ENCODE measurements around the gene CDC42BPB. TPM values are rescaled to one million over a fixed set of nuclear protein-coding genes. Genes with fewer than 3 reads are reported as not detected.

The CDC42BPB gene
- total RNA-seq, 2 experiments from 2014 or later, result 6.6 to 7.6 TPM

- POLR2A ChIA-PET, result no interaction called here
- H3K4me1 ChIP-seq (ENCODE audit: insufficient read depth, low read length), result peaks cover 17% of the 10 kb centered on the region
- no peak overlapping the region for H3K27ac ChIP-seq (ENCODE audit: low read depth in 1 of 2, low read length in 2 of 2)
- peaks cover 0 to 9% of the 10 kb centered on the region in 2 experiments for H3K9me3 ChIP-seq (ENCODE audit: control insufficient read depth in 1 of 2, insufficient read depth in 1 of 2, low read length in 2 of 2)
- ATAC-seq (ENCODE audit: poor library complexity) (no peak), DNase-seq (no peak)
- TF ChIP-seq CTCF (IDR thresholded peaks at IDR 0.05), result peak; percentile 29
- intact Hi-C loops (cut with DNase I, micrococcal nuclease), result loop anchor here (1.0 to 2.0 kb wide), 3 partner anchors 17 to 399 kb away; no protein-coding TSS in a partner anchor
- no peak overlapping the region for H3K4me3 Mint-ChIP-seq
- H3K27me3 ChIP-seq (ENCODE audit: control insufficient read depth in 1 of 2, insufficient read depth in 2 of 2, low read length in 2 of 2), result peaks cover 0 to 4% of the 10 kb centered on the region in 2 experiments
- CTCF ChIA-PET, result interaction anchor here (2.6 kb wide), 1 partner anchor 13 kb away, joined by 8 read pairs; no protein-coding TSS in a partner anchor
- no peaks in the 10 kb centered on the region for H3K36me3 Mint-ChIP-seq (ENCODE audit: low read depth)
- peak overlapping the region; percentile 46 for H3K4me3 ChIP-seq (ENCODE audit: low read length)
- no peaks in the 10 kb centered on the region for H3K9me3 Mint-ChIP-seq
- H3K27ac Mint-ChIP-seq, result no peak overlapping the region
- no peaks in the 10 kb centered on the region for H3K4me1 Mint-ChIP-seq (ENCODE audit: low read depth)
- peaks cover 15% of the 10 kb centered on the region for H3K27me3 Mint-ChIP-seq
- no peaks in the 10 kb centered on the region for H3K36me3 ChIP-seq (ENCODE audit: insufficient read depth, low read length)
Measured at GRCh38 chr14:103091883-103092222, 34.5 kb upstream of the CDC42BPB start.

GRCh38 chr14:103091041-103091882 lies 33.9 kb upstream of the CDC42BPB start:
- Histone ChIP-seq H3K9me3 (ENCODE audit: control insufficient read depth in 1 of 2, insufficient read depth in 1 of 2, low read length in 2 of 2) (peaks cover 0 to 9% of the 10 kb centered on the region in 2 experiments), H3K27ac (ENCODE audit: low read depth in 1 of 2, low read length in 2 of 2) (no peak overlapping the region), H3K36me3 (ENCODE audit: insufficient read depth, low read length) (no peaks in the 10 kb centered on the region), H3K4me3 (ENCODE audit: low read length) (peak overlapping the region; percentile 46), H3K4me1 (ENCODE audit: insufficient read depth, low read length) (peaks cover 17% of the 10 kb centered on the region), H3K27me3 (ENCODE audit: control insufficient read depth in 1 of 2, insufficient read depth in 2 of 2, low read length in 2 of 2) (peaks cover 0 to 9% of the 10 kb centered on the region in 2 experiments)
- Mint-ChIP-seq H3K4me1 (ENCODE audit: low read depth) (no peaks in the 10 kb centered on the region), H3K4me3 (peak overlapping the region; percentile 11), H3K27me3 (peaks cover 15% of the 10 kb centered on the region), H3K9me3 (no peaks in the 10 kb centered on the region), H3K36me3 (ENCODE audit: low read depth) (no peaks in the 10 kb centered on the region), H3K27ac (no peak overlapping the region)
- POLR2A ChIA-PET, result no interaction called here
- TF ChIP-seq CTCF (IDR thresholded peaks at IDR 0.05), result peak; percentile 71
- ATAC-seq (ENCODE audit: poor library complexity) (peak; percentile 95), DNase-seq (peak; percentile 57 to 89 (median 72))
- CTCF ChIA-PET, result interaction anchor here (2.6 kb wide), 1 partner anchor 14 kb away, joined by 8 read pairs; no protein-coding TSS in a partner anchor
- intact Hi-C loops (cut with DNase I, micrococcal nuclease), result loop anchor here (1.0 to 2.0 kb wide), 3 partner anchors 16 to 398 kb away; no protein-coding TSS in a partner anchor

- peaks cover 16% of the 10 kb centered on the region for H3K27me3 Mint-ChIP-seq
- intact Hi-C loops (cut with DNase I, micrococcal nuclease), result loop anchor here (1.0 to 2.0 kb wide), 3 partner anchors 15 to 398 kb away; no protein-coding TSS in a partner anchor
- no peak overlapping the region for H3K27ac ChIP-seq (ENCODE audit: low read depth in 1 of 2, low read length in 2 of 2)
- no peaks in the 10 kb centered on the region for H3K36me3 Mint-ChIP-seq (ENCODE audit: low read depth)
- no peak for TF ChIP-seq CTCF (IDR thresholded peaks at IDR 0.05)
- H3K4me3 Mint-ChIP-seq, result no peak overlapping the region
- DNase-seq (no peak), ATAC-seq (ENCODE audit: poor library complexity) (no peak)
- ChIA-PET CTCF (interaction anchor here (2.6 kb wide), 1 partner anchor 15 kb away, joined by 8 read pairs; no protein-coding TSS in a partner anchor), POLR2A (no interaction called here)
- no peak overlapping the region for H3K27ac Mint-ChIP-seq
- H3K4me1 Mint-ChIP-seq (ENCODE audit: low read depth), result no peaks in the 10 kb centered on the region
- H3K4me1 ChIP-seq (ENCODE audit: insufficient read depth, low read length), result peaks cover 17% of the 10 kb centered on the region
- peaks cover 0 to 13% of the 10 kb centered on the region in 2 experiments for H3K9me3 ChIP-seq (ENCODE audit: control insufficient read depth in 1 of 2, insufficient read depth in 1 of 2, low read length in 2 of 2)
- no peaks in the 10 kb centered on the region for H3K9me3 Mint-ChIP-seq
- H3K36me3 ChIP-seq (ENCODE audit: insufficient read depth, low read length), result no peaks in the 10 kb centered on the region
- H3K4me3 ChIP-seq (ENCODE audit: low read length), result peak overlapping the region; percentile 29
- H3K27me3 ChIP-seq (ENCODE audit: control insufficient read depth in 1 of 2, insufficient read depth in 2 of 2, low read length in 2 of 2), result peaks cover 2 to 13% of the 10 kb centered on the region in 2 experiments
Measured at GRCh38 chr14:103090481-103091020, 33.2 kb upstream of the CDC42BPB start.
